ENCODE measurements around the gene NUP85. TPM values are rescaled to one million over a fixed set of nuclear protein-coding genes. Genes with fewer than 3 reads are reported as not detected.
A peak's percentile ranks its signal among the peaks of the same experiment; 100 is the strongest.

The NUP85 gene
- total RNA-seq, 5 donors from 2014 or later (not counting 1 experiment from before 2014, with no cell fraction given): 56.2 to 128 (median 106) TPM

GRCh38 chr17:75267411-75268232 lies 62.1 kb downstream of the NUP85 start:
- H3K27me3 ChIP-seq (replicated peaks in 1 of 2; ENCODE audit: control insufficient read depth in 2 of 2, extremely low read depth in 1 of 2, insufficient read depth in 2 of 2, low read length in 1 of 2): no peaks in the 10 kb centered on the region
- peaks cover 6 to 32% of the 10 kb centered on the region in 2 experiments for H3K4me1 ChIP-seq (ENCODE audit: control insufficient read depth in 1 of 2, extremely low read depth in 1 of 2, insufficient read depth in 2 of 2, low read length in 2 of 2)
- Mint-ChIP-seq H3K4me3 (no peak overlapping the region), H3K36me3 (peaks cover 13% of the 10 kb centered on the region), H3K27me3 (no peaks in the 10 kb centered on the region), H3K27ac (no peak overlapping the region), H3K4me1 (peaks cover 22 to 33% (median 29%) of the 10 kb centered on the region in 3 donors), H3K9me3 (no peaks in the 10 kb centered on the region)
- H3K36me3 ChIP-seq (ENCODE audit: control insufficient read depth in 2 of 2, extremely low read depth in 1 of 2, insufficient read depth in 1 of 2, low read length in 1 of 2): peaks cover 9 to 44% of the 10 kb centered on the region in 2 donors
- 84% methylated on average over 3 of the region's 14 CpGs for whole genome bisulfite sequencing (ENCODE audit: insufficient coverage)
- no peaks in the 10 kb centered on the region for H3K9me3 ChIP-seq
- POLR2A ChIA-PET: no interaction called here
- ATAC-seq (replicated peaks in 1 of 4): no peak
- no peak for DNase-seq
- CTCF ChIA-PET: interaction anchor here (0.5 to 0.6 kb wide), 2 partner anchors 32 to 249 kb away, joined by 4 to 5 read pairs; no protein-coding TSS in a partner anchor
- H3K4me3 ChIP-seq (ENCODE audit: control insufficient read depth in 1 of 2, extremely low read depth in 1 of 2, low read length in 1 of 2): no peak overlapping the region
- no peak overlapping the region for H3K27ac ChIP-seq (ENCODE audit: low read length)

- H3K36me3 Mint-ChIP-seq: peaks cover 8% of the 10 kb centered on the region
Observed at GRCh38 chr17:75269844-75270217, 64.4 kb downstream of the NUP85 start.

GRCh38 chr17:75270218-75270965 lies 64.9 kb downstream of the NUP85 start:
- Histone ChIP-seq H3K36me3 (ENCODE audit: control insufficient read depth in 2 of 2, extremely low read depth in 1 of 2, insufficient read depth in 1 of 2, low read length in 1 of 2) (peaks cover 5 to 22% of the 10 kb centered on the region in 2 donors), H3K4me3 (ENCODE audit: control insufficient read depth in 1 of 2, extremely low read depth in 1 of 2, low read length in 1 of 2) (peak overlapping the region; percentile 81 to 93), H3K4me1 (ENCODE audit: control insufficient read depth in 1 of 2, extremely low read depth in 1 of 2, insufficient read depth in 2 of 2, low read length in 2 of 2) (peaks cover 5 to 36% of the 10 kb centered on the region in 2 experiments), H3K27ac (ENCODE audit: low read length) (peak overlapping the region; percentile 88), H3K9me3 (no peaks in the 10 kb centered on the region), H3K27me3 (replicated peaks in 1 of 2; ENCODE audit: control insufficient read depth in 2 of 2, extremely low read depth in 1 of 2, insufficient read depth in 2 of 2, low read length in 1 of 2) (no peaks in the 10 kb centered on the region)
- WGBS (ENCODE audit: insufficient coverage): 3% methylated on average over 47 of the region's 47 CpGs
- H3K9me3 Mint-ChIP-seq: no peaks in the 10 kb centered on the region
- H3K36me3 Mint-ChIP-seq: peaks cover 9% of the 10 kb centered on the region
- ChIA-PET CTCF (interaction anchor here (0.5 to 2.7 kb wide), 18 partner anchors 9 to 507 kb away, joined by 3 to 80 read pairs (median 4); partner anchors contain the start of genes GGA3 (in 1 of the 2), MRPS7 (in 1 of the 2), SLC25A19 (in 1 of the 2) and TMEM94 (in 1 of the 2)), POLR2A (interaction anchor here (0.8 to 2.1 kb wide), 4 partner anchors 9 to 45 kb away, joined by 4 to 23 read pairs (median 20); partner anchors contain the start of genes GGA3 (in 2 of the 2), MRPS7 (in 2 of the 2) and SLC25A19 (in 1 of the 2))
- peak overlapping the region; percentile 58 to 65 for H3K27ac Mint-ChIP-seq
- H3K27me3 Mint-ChIP-seq: no peaks in the 10 kb centered on the region
- DNase-seq: peak in 22 of 35 experiments; percentile 9 to 59 (median 24)
- peak; percentile 35 to 44 (median 40) for ATAC-seq (replicated peaks in 1 of 4)
- peak overlapping the region; percentile 78 to 84 (median 80) for H3K4me3 Mint-ChIP-seq
- peaks cover 24 to 40% (median 31%) of the 10 kb centered on the region in 3 donors for H3K4me1 Mint-ChIP-seq

More at GRCh38 chr17:75269844-75270217, 64.4 kb downstream of the NUP85 start:
- CTCF ChIA-PET: interaction anchor here in 1 of 2 donors (0.5 to 2.7 kb wide), 4 partner anchors 8 to 608 kb away, joined by 5 to 80 read pairs (median 32); partner anchors contain the start of genes GGA3, MRPS7 and SLC25A19
- H3K27me3 ChIP-seq (replicated peaks in 1 of 2; ENCODE audit: control insufficient read depth in 2 of 2, extremely low read depth in 1 of 2, insufficient read depth in 2 of 2, low read length in 1 of 2): no peaks in the 10 kb centered on the region
- WGBS (ENCODE audit: insufficient coverage): 47% methylated on average over 5 of the region's 6 CpGs
- no peaks in the 10 kb centered on the region for H3K9me3 ChIP-seq
- Mint-ChIP-seq H3K4me1 (peaks cover 24 to 40% (median 31%) of the 10 kb centered on the region in 3 donors), H3K9me3 (no peaks in the 10 kb centered on the region), H3K27me3 (no peaks in the 10 kb centered on the region), H3K27ac (peak overlapping the region; percentile 48 to 65), H3K4me3 (peak overlapping the region; percentile 78 to 84 (median 80))
- no peak for ATAC-seq (replicated peaks in 1 of 4)
- peak overlapping the region; percentile 88 for H3K27ac ChIP-seq (ENCODE audit: low read length)
- H3K36me3 ChIP-seq (ENCODE audit: control insufficient read depth in 2 of 2, extremely low read depth in 1 of 2, insufficient read depth in 1 of 2, low read length in 1 of 2): peaks cover 5 to 26% of the 10 kb centered on the region in 2 donors
- no peak for DNase-seq
- H3K4me3 ChIP-seq (ENCODE audit: control insufficient read depth in 1 of 2, extremely low read depth in 1 of 2, low read length in 1 of 2): peak overlapping the region; percentile 81 to 93
- peaks cover 5 to 36% of the 10 kb centered on the region in 2 experiments for H3K4me1 ChIP-seq (ENCODE audit: control insufficient read depth in 1 of 2, extremely low read depth in 1 of 2, insufficient read depth in 2 of 2, low read length in 2 of 2)
- POLR2A ChIA-PET: interaction anchor here (1.9 to 2.1 kb wide), 2 partner anchors 8 to 20 kb away, joined by 17 to 23 read pairs; partner anchors contain the start of genes GGA3 (in 1 of the 2), MRPS7 (in 1 of the 2) and SLC25A19 (in 1 of the 2)

GRCh38 chr17:75270966-75271232 lies 65.4 kb downstream of the NUP85 start, which contains the start of gene MIF4GD:
Gene MIF4GD, minus strand, starts transcription at chr17:75271231. Its CDS starts 1,036 bp downstream, at chr17:75270195.
- peak within 1 kb of the TSS; percentile 88 for H3K27ac ChIP-seq (ENCODE audit: low read length)
- Mint-ChIP-seq H3K27ac (peak within 1 kb of the TSS; percentile 81 to 91), H3K27me3 (no peaks in the 10 kb centered on the region), H3K4me3 (peak within 1 kb of the TSS; percentile 80 to 84 (median 81)), H3K36me3 (peaks cover 6% of the 10 kb centered on the region), H3K9me3 (no peaks in the 10 kb centered on the region), H3K4me1 (peaks cover 24 to 40% (median 31%) of the 10 kb centered on the region in 3 donors)
- H3K4me3 ChIP-seq (ENCODE audit: control insufficient read depth in 1 of 2, extremely low read depth in 1 of 2, low read length in 1 of 2): peak within 1 kb of the TSS; percentile 81 to 93
- DNase-seq: no peak
- no peaks in the 10 kb centered on the region for H3K27me3 ChIP-seq (replicated peaks in 1 of 2; ENCODE audit: control insufficient read depth in 2 of 2, extremely low read depth in 1 of 2, insufficient read depth in 2 of 2, low read length in 1 of 2)
- ChIA-PET CTCF (interaction anchor here (0.5 to 2.7 kb wide), 18 partner anchors 9 to 507 kb away, joined by 3 to 80 read pairs (median 4); partner anchors contain the start of genes GGA3 (in 1 of the 2), MRPS7 (in 1 of the 2), SLC25A19 (in 1 of the 2) and TMEM94 (in 1 of the 2)), POLR2A (interaction anchor here (0.8 to 2.1 kb wide), 4 partner anchors 9 to 45 kb away, joined by 4 to 23 read pairs (median 20); partner anchors contain the start of genes GGA3 (in 2 of the 2), MRPS7 (in 2 of the 2) and SLC25A19 (in 1 of the 2))
- no peaks in the 10 kb centered on the region for H3K9me3 ChIP-seq
- ATAC-seq (replicated peaks in 1 of 4): peak in 2 of 4 experiments; percentile 21 to 38
- H3K4me1 ChIP-seq (ENCODE audit: control insufficient read depth in 1 of 2, extremely low read depth in 1 of 2, insufficient read depth in 2 of 2, low read length in 2 of 2): peaks cover 5 to 36% of the 10 kb centered on the region in 2 experiments
- under 1% methylated on average over 39 of the region's 39 CpGs for WGBS (ENCODE audit: insufficient coverage)
- H3K36me3 ChIP-seq (ENCODE audit: control insufficient read depth in 2 of 2, extremely low read depth in 1 of 2, insufficient read depth in 1 of 2, low read length in 1 of 2): peaks cover 5 to 17% of the 10 kb centered on the region in 2 donors

- ATAC-seq (replicated peaks in 1 of 4) (peak; percentile 87 to 94 (median 90)), DNase-seq (peak; percentile 67 to 94 (median 83))
- Histone ChIP-seq H3K27me3 (replicated peaks in 1 of 2; ENCODE audit: control insufficient read depth in 2 of 2, extremely low read depth in 1 of 2, insufficient read depth in 2 of 2, low read length in 1 of 2) (no peaks in the 10 kb centered on the region), H3K4me3 (ENCODE audit: control insufficient read depth in 1 of 2, extremely low read depth in 1 of 2, low read length in 1 of 2) (peak overlapping the region; percentile 79 to 92), H3K9me3 (no peaks in the 10 kb centered on the region), H3K36me3 (ENCODE audit: control insufficient read depth in 2 of 2, extremely low read depth in 1 of 2, insufficient read depth in 1 of 2, low read length in 1 of 2) (peaks cover under 1 to 12% of the 10 kb centered on the region in 2 donors), H3K4me1 (ENCODE audit: control insufficient read depth in 1 of 2, extremely low read depth in 1 of 2, insufficient read depth in 2 of 2, low read length in 2 of 2) (peaks cover 5 to 36% of the 10 kb centered on the region in 2 experiments), H3K27ac (ENCODE audit: low read length) (peak overlapping the region; percentile 85)
- CTCF ChIA-PET: interaction anchor here (0.5 to 2.7 kb wide), 17 partner anchors 10 to 506 kb away, joined by 3 to 80 read pairs (median 4); partner anchors contain the start of genes GGA3 (in 1 of the 2), MRPS7 (in 1 of the 2), SLC25A19 (in 1 of the 2) and TMEM94 (in 1 of the 2)
- Mint-ChIP-seq H3K27ac (peak overlapping the region; percentile 81 to 91), H3K27me3 (no peaks in the 10 kb centered on the region), H3K9me3 (no peaks in the 10 kb centered on the region), H3K4me1 (peaks cover 24 to 40% (median 31%) of the 10 kb centered on the region in 3 donors), H3K4me3 (peak overlapping the region; percentile 80 to 84 (median 81)), H3K36me3 (peaks cover 6% of the 10 kb centered on the region)
- WGBS (ENCODE audit: insufficient coverage): 0% methylated on average over 74 of the region's 74 CpGs
- POLR2A ChIA-PET: interaction anchor here (0.6 to 2.1 kb wide), 5 partner anchors 10 to 89 kb away, joined by 4 to 23 read pairs (median 17); partner anchors contain the start of genes GGA3 (in 2 of the 2), MRPS7 (in 2 of the 2) and SLC25A19 (in 1 of the 2)
Observed at GRCh38 chr17:75271233-75271954, 65.9 kb downstream of the NUP85 start.

All from T-cell (primary cell).